ENCODE data around the gene ADAT3. TPM values are rescaled to one million over a fixed set of nuclear protein-coding genes. Genes with fewer than 3 reads are reported as not detected.

ADAT3 gene
- total and polyA plus RNA-seq, 10 donors: 3.2 to 11.0 (median 8.2) TPM

DNA sequence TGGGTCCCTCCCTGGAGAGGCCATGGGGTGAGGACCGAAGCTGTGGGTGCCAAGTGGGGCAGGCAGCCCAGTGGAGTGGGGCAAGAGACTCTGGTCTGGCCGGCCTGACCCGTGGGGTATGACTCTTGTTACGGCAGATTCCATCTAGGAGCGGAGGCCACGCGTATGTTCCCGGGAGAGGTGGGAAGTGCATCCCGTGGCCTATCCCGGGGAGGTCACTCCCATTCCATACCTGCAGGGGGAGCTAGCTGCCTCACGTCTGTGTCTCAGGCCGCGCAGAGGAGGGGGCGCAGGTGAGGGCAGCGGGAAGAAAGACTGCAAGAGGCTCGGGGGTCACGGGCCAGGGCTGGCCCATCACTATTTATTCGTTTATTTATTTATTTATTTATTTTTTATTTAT lies 40.7 kb downstream of the ADAT3 start:
- no peak for DNase-seq
- TF ChIP-seq POLR2AphosphoS5 (IDR thresholded peaks at IDR 0.05): peak; percentile 11 to 48 (median 37)
- TF ChIP-seq, protein P1, sequence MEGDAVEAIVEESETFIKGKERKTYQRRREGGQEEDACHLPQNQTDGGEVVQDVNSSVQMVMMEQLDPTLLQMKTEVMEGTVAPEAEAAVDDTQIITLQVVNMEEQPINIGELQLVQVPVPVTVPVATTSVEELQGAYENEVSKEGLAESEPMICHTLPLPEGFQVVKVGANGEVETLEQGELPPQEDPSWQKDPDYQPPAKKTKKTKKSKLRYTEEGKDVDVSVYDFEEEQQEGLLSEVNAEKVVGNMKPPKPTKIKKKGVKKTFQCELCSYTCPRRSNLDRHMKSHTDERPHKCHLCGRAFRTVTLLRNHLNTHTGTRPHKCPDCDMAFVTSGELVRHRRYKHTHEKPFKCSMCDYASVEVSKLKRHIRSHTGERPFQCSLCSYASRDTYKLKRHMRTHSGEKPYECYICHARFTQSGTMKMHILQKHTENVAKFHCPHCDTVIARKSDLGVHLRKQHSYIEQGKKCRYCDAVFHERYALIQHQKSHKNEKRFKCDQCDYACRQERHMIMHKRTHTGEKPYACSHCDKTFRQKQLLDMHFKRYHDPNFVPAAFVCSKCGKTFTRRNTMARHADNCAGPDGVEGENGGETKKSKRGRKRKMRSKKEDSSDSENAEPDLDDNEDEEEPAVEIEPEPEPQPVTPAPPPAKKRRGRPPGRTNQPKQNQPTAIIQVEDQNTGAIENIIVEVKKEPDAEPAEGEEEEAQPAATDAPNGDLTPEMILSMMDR (IDR thresholded peaks at IDR 0.05 in 8 of 11, conservative IDR thresholded peaks at IDR 0.05 in 3 of 11): peak; percentile 17 to 73 (median 65)
- no peak for TF ChIP-seq POLR2A (IDR thresholded peaks at IDR 0.05)
- Histone ChIP-seq H3K27ac (peak overlapping the region in 2 of 8 donors; percentile 39 to 99), H3K27me3 (replicated peaks in 1 of 7) (no peaks in the 10 kb centered on the region), H3K4me1 (peaks cover 24 to 88% (median 75%) of the 10 kb centered on the region in 6 donors), H3K36me3 (peaks cover 0 to 33% (median 4%) of the 10 kb centered on the region in 6 donors), H3K4me3 (no peak overlapping the region), H3K9me3 (no peaks in the 10 kb centered on the region)
- WGBS, 5 donors: 68 to 81% (median 72%) methylated on average over 18 of the region's 18 CpGs
- intact Hi-C loops (cut with DNase I; ENCODE audit: low total_unique reads): loop anchor here (5.0 kb wide), 1 partner anchor 66 kb away; no protein-coding TSS in a partner anchor

DNA sequence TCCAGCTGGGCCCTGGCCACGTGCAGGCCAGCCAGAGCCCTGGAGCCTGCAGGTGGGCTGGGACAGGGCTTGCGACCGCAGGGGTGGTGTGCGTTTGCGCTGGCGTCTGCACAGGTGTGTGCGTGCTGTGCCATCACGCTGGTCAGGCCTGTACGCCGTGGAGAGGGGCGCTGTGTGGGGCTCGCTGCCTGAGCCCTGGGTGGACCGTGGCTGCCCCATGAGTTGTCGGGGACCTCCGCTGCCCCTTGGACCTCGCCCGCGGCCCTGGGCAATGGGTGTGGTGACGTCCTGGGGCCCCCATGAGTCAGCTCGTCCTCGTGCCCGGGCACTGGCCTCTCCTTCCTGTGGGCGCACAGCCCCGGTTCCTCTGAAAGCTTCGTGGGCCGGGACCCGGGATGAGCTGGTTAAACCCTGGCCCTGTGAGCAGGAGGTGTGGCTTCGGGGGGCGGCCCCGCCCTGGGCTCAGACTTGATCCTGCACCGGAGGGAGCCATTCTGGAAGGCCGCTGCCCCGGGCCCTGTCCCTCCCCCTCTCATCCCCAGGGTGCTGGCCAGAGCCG lies 42.5 kb downstream of the ADAT3 start:
- TF ChIP-seq, protein P1 (IDR thresholded peaks at IDR 0.05 in 8 of 11, conservative IDR thresholded peaks at IDR 0.05 in 3 of 11): no peak
- TF ChIP-seq POLR2AphosphoS5 (IDR thresholded peaks at IDR 0.05): peak in 2 of 3 donors; percentile 50 to 73
- peak overlapping the region in 7 of 8 donors; percentile 20 to 75 (median 65) for H3K27ac ChIP-seq
- intact Hi-C loops (cut with DNase I; ENCODE audit: low total_unique reads): loop anchor here (5.0 kb wide), 1 partner anchor 65 kb away; no protein-coding TSS in a partner anchor
- no peak for DNase-seq
- 62 to 84% (median 71%) methylated on average over 5 to 34 of the region's 34 CpGs for WGBS, 5 donors
- peaks cover 24 to 99% (median 78%) of the 10 kb centered on the region in 6 donors for H3K4me1 ChIP-seq
- no peaks in the 10 kb centered on the region for H3K9me3 ChIP-seq
- no peaks in the 10 kb centered on the region for H3K27me3 ChIP-seq (replicated peaks in 1 of 7)
- no peak overlapping the region for H3K4me3 ChIP-seq
- H3K36me3 ChIP-seq: peaks cover 0 to 45% (median 6%) of the 10 kb centered on the region in 6 donors

DNA sequence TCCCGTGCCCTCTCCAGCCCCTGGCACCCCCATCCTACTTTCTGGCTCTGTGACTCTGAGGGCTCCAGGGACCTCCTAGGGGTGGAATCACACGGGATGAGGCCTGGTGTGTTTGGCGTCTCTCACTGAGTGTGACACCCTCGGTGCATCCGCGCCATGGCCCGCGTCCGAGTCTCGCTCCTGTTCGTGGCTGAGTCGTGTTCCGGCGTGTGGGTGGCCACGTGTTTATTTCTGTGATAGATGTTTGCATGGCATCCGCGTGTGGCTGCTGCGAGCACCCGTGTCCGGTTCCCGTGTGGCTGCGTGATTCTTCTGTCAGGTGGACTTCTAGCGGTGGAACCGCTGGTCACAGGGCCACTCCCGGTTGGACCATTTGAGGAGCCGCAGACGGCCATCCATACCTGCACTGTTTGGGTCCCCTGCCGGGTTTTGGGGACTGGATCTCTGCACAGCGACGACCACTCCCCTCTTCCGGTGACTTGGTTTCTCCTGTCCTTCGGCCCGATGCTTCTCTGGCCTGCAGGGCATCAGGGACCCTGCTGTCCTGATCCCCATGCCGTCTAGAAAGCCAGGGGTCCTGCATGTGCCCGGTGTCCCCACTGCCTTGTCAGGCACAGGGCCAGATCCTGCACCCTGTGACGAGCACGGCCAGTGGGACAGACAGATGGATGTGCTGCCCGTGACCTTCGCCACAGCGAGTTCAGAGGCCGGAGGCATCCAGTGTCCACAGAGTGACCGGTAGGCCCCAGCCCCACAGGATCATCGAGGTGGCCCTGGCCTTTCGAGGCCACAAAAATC lies 44.3 kb downstream of the ADAT3 start:
- peaks cover 0 to 63% (median 10%) of the 10 kb centered on the region in 6 donors for H3K36me3 ChIP-seq
- intact Hi-C loops (cut with DNase I; ENCODE audit: low total_unique reads): loop anchor here (5.0 kb wide), 1 partner anchor 63 kb away; no protein-coding TSS in a partner anchor
- DNase-seq: no peak
- no peak overlapping the region for H3K4me3 ChIP-seq
- H3K27ac ChIP-seq: peak overlapping the region in 3 of 8 donors; percentile 35 to 73 (median 62)
- H3K4me1 ChIP-seq: peaks cover 9 to 99% (median 69%) of the 10 kb centered on the region in 6 donors
- no peak for TF ChIP-seq POLR2AphosphoS5 (IDR thresholded peaks at IDR 0.05)
- TF ChIP-seq, protein P1 (IDR thresholded peaks at IDR 0.05 in 8 of 11, conservative IDR thresholded peaks at IDR 0.05 in 3 of 11): no peak
- no peak for TF ChIP-seq POLR2A (IDR thresholded peaks at IDR 0.05)
- H3K27me3 ChIP-seq (replicated peaks in 1 of 7): no peaks in the 10 kb centered on the region
- 94 to 97% (median 95%) methylated on average over 43 to 44 of the region's 44 CpGs for WGBS, 5 donors
- no peaks in the 10 kb centered on the region for H3K9me3 ChIP-seq

GRCh38 chr19:1950640-1951039 lies 45.4 kb downstream of the ADAT3 start:
- Histone ChIP-seq H3K4me1 (peaks cover 2 to 99% (median 66%) of the 10 kb centered on the region in 6 donors), H3K27me3 (replicated peaks in 1 of 7) (no peaks in the 10 kb centered on the region), H3K4me3 (no peak overlapping the region), H3K36me3 (peaks cover 0 to 74% (median 10%) of the 10 kb centered on the region in 6 donors), H3K27ac (no peak overlapping the region), H3K9me3 (no peaks in the 10 kb centered on the region)
- TF ChIP-seq POLR2AphosphoS5 (IDR thresholded peaks at IDR 0.05): peak in 1 of 3 donors; percentile 30
- no peak for TF ChIP-seq POLR2A (IDR thresholded peaks at IDR 0.05)
- no peak for DNase-seq
- intact Hi-C loops (cut with DNase I; ENCODE audit: low total_unique reads): no loop called here
- 96 to 98% (median 97%) methylated on average over 16 of the region's 16 CpGs for WGBS, 5 donors

Measured in spleen (tissue), 11 donors.